ENCODE results near the gene KLHL1. TPM values are rescaled to one million over a fixed set of nuclear protein-coding genes. Genes with fewer than 3 reads are reported as not detected.

The KLHL1 gene
- total RNA-seq, 1 donor from 2014 or later = not detected

- Histone ChIP-seq H3K4me3 (ENCODE audit: insufficient read depth, low read depth, low read length) (no peak overlapping the region), H3K4me2 (ENCODE audit: low read length) (no peak overlapping the region), H3K4me1 (ENCODE audit: insufficient read depth, low read length) (no peaks in the 10 kb centered on the region), H3K79me2 (ENCODE audit: insufficient read depth, low read length) (no peaks in the 10 kb centered on the region), H2AFZ (ENCODE audit: low read depth, low read length) (no peak overlapping the region), H3K27me3 (ENCODE audit: insufficient read depth, low read length) (no peaks in the 10 kb centered on the region), H4K20me1 (ENCODE audit: insufficient read depth, low read length) (no peaks in the 10 kb centered on the region), H3K36me3 (ENCODE audit: insufficient read depth, low read length) (no peaks in the 10 kb centered on the region), H3K9ac (ENCODE audit: low read length) (no peak overlapping the region), H3K9me3 (ENCODE audit: insufficient read depth, low read depth, low read length) (no peaks in the 10 kb centered on the region), H3K27ac (ENCODE audit: low read depth, low read length) (no peak overlapping the region)
- Mint-ChIP-seq H3K27ac (ENCODE audit: unreplicated experiment) (no peak overlapping the region), H3K36me3 (ENCODE audit: low read depth, unreplicated experiment) (no peaks in the 10 kb centered on the region), H3K9me3 (ENCODE audit: unreplicated experiment) (no peaks in the 10 kb centered on the region), H3K4me1 (ENCODE audit: low read depth, unreplicated experiment) (no peaks in the 10 kb centered on the region), H3K4me3 (ENCODE audit: unreplicated experiment) (no peak overlapping the region), H3K27me3 (ENCODE audit: low read depth, unreplicated experiment) (no peaks in the 10 kb centered on the region)
- DNase-seq (ENCODE audit: low read depth) (no peak), FAIRE-seq (no peak)
- no peak for TF ChIP-seq EZH2 (IDR thresholded peaks at IDR 0.05; ENCODE audit: insufficient read depth, low read length)
These were observed 299.1 kb downstream of the KLHL1 start for GRCh38 chr13:69809152-69809551.

GRCh38 chr13:69796256-69796655, 312.0 kb downstream of the KLHL1 start:
- Histone ChIP-seq H3K4me2 (ENCODE audit: low read length) (no peak overlapping the region), H3K4me1 (ENCODE audit: insufficient read depth, low read length) (no peaks in the 10 kb centered on the region), H4K20me1 (ENCODE audit: insufficient read depth, low read length) (no peaks in the 10 kb centered on the region), H3K27ac (ENCODE audit: low read depth, low read length) (no peak overlapping the region), H3K9ac (ENCODE audit: low read length) (no peak overlapping the region), H3K79me2 (ENCODE audit: insufficient read depth, low read length) (no peaks in the 10 kb centered on the region), H3K9me3 (ENCODE audit: insufficient read depth, low read depth, low read length) (no peaks in the 10 kb centered on the region), H3K4me3 (ENCODE audit: insufficient read depth, low read depth, low read length) (no peak overlapping the region), H3K36me3 (ENCODE audit: insufficient read depth, low read length) (no peaks in the 10 kb centered on the region), H3K27me3 (ENCODE audit: insufficient read depth, low read length) (no peaks in the 10 kb centered on the region), H2AFZ (ENCODE audit: low read depth, low read length) (no peak overlapping the region)
- no peaks in the 10 kb centered on the region for H3K36me3 Mint-ChIP-seq (ENCODE audit: low read depth, unreplicated experiment)
- FAIRE-seq (no peak), DNase-seq (ENCODE audit: low read depth) (no peak)
- H3K4me1 Mint-ChIP-seq (ENCODE audit: low read depth, unreplicated experiment) = no peaks in the 10 kb centered on the region
- TF ChIP-seq EZH2 (IDR thresholded peaks at IDR 0.05; ENCODE audit: insufficient read depth, low read length) (no peak), CTCF (IDR thresholded peaks at IDR 0.05; ENCODE audit: insufficient read depth, low read depth, low read length) (no peak)
- no peaks in the 10 kb centered on the region for H3K27me3 Mint-ChIP-seq (ENCODE audit: low read depth, unreplicated experiment)
- H3K9me3 Mint-ChIP-seq (ENCODE audit: unreplicated experiment) = no peaks in the 10 kb centered on the region
- no peak overlapping the region for H3K4me3 Mint-ChIP-seq (ENCODE audit: unreplicated experiment)
- H3K27ac Mint-ChIP-seq (ENCODE audit: unreplicated experiment) = no peak overlapping the region

- H3K4me1 Mint-ChIP-seq (ENCODE audit: low read depth, unreplicated experiment) = no peaks in the 10 kb centered on the region
- Histone ChIP-seq H3K9me3 (ENCODE audit: insufficient read depth, low read depth, low read length) (no peaks in the 10 kb centered on the region), H3K36me3 (ENCODE audit: insufficient read depth, low read length) (no peaks in the 10 kb centered on the region), H3K4me2 (ENCODE audit: low read length) (no peak overlapping the region), H2AFZ (ENCODE audit: low read depth, low read length) (no peak overlapping the region), H3K4me3 (ENCODE audit: insufficient read depth, low read depth, low read length) (no peak overlapping the region), H3K4me1 (ENCODE audit: insufficient read depth, low read length) (no peaks in the 10 kb centered on the region), H4K20me1 (ENCODE audit: insufficient read depth, low read length) (no peaks in the 10 kb centered on the region), H3K79me2 (ENCODE audit: insufficient read depth, low read length) (no peaks in the 10 kb centered on the region), H3K27ac (ENCODE audit: low read depth, low read length) (no peak overlapping the region), H3K27me3 (ENCODE audit: insufficient read depth, low read length) (no peaks in the 10 kb centered on the region), H3K9ac (ENCODE audit: low read length) (no peak overlapping the region)
- H3K27ac Mint-ChIP-seq (ENCODE audit: unreplicated experiment) = no peak overlapping the region
- H3K9me3 Mint-ChIP-seq (ENCODE audit: unreplicated experiment) = no peaks in the 10 kb centered on the region
- no peak for DNase-seq (ENCODE audit: low read depth)
- H3K27me3 Mint-ChIP-seq (ENCODE audit: low read depth, unreplicated experiment) = no peaks in the 10 kb centered on the region
- no peak for FAIRE-seq
- no peak overlapping the region for H3K4me3 Mint-ChIP-seq (ENCODE audit: unreplicated experiment)
- no peaks in the 10 kb centered on the region for H3K36me3 Mint-ChIP-seq (ENCODE audit: low read depth, unreplicated experiment)
- no peak for TF ChIP-seq EZH2 (IDR thresholded peaks at IDR 0.05; ENCODE audit: insufficient read depth, low read length)
- no peak for TF ChIP-seq CTCF (IDR thresholded peaks at IDR 0.05; ENCODE audit: insufficient read depth, low read depth, low read length)
These were observed 314.3 kb downstream of the KLHL1 start for GRCh38 chr13:69793783-69794453.
